NT2/D1 (cell line): ENCODE results near the gene THAP2.

Source experiments
- YY1 ChIP-seq: IDR thresholded peaks from 2 replicates; pipeline ENCODE4 v1.6.1; 2011; ENCODE audit not compliant: insufficient read length, insufficient read depth
- ZNF274 ChIP-seq: IDR thresholded peaks from 2 replicates; pipeline ENCODE4 v1.6.1; 2011; ENCODE audit warnings: mild to moderate bottlenecking, low read depth, low read length

GRCh38 chr12:71726548-71726947 is 62.4 kb downstream of the THAP2 start:
- TF ChIP-seq YY1 (no peak), ZNF274 (no peak)
